GM12878 (cell line): ENCODE results near the gene MANBA. TPM values are rescaled to one million over a fixed set of nuclear protein-coding genes. Genes with fewer than 3 reads are reported as not detected.

Source experiments
- BACH1 ChIP-seq: fragments of 450-650 bp; IDR thresholded peaks from 2 replicates; pipeline ENCODE4 v1.6.1; 2017; ENCODE audit warnings: mild to moderate bottlenecking, borderline replicate concordance
- DPF2 ChIP-seq: fragments of 450-650 bp; IDR thresholded peaks from 2 replicates; pipeline ENCODE4 v1.6.1; 2017; ENCODE audit warnings: mild to moderate bottlenecking
- KDM1A ChIP-seq: fragments of 200-600 bp; sonication (generic); IDR thresholded peaks from 2 replicates; pipeline ENCODE4 v1.6.1; 2016; ENCODE audit warnings: borderline replicate concordance
- RUNX3 ChIP-seq: IDR thresholded peaks from 2 replicates; pipeline ENCODE4 v1.6.1; 2012; ENCODE audit warnings: low read length, inconsistent platforms
- polyA plus RNA-seq, 11 experiments: library from polyadenylated mRNA; depleted of rRNA in 4 of 11; unstranded in 6 of 11; stranded (reverse) in 5 of 11; fragments of >200 nt; fragmentation: Nextera tagmentation in 4 of 11; fragmentation: Illumina TruSeq in 1 of 11; extraction: Ambion mirVana in 4 of 11; extraction: Trizol in 1 of 11; gene quantifications; 1 replicate in 1 of 11; 2 replicates in 10 of 11; pipeline versions ENCODE4 v1.2.1 to v1.2.3, GENCODE V29; 2011 to 2016; ENCODE audit warnings: inconsistent platforms in 2 of 11, missing spikeins in 2 of 11, low read depth in 1 of 11
- total RNA-seq, 4 experiments: library from RNA; depleted of rRNA in 3 of 4; stranded (reverse); fragments of >200 nt in 3 of 4; fragmentation: Illumina TruSeq in 1 of 4; extraction: Trizol in 1 of 4; gene quantifications; 2 replicates each; pipeline versions ENCODE4 v1.2.1 to v1.2.3, GENCODE V29; 2013 to 2021
- TF ChIP-seq, protein P1 (sequence below): fragments of 450-650 bp; IDR thresholded peaks from 2 replicates; pipeline ENCODE4 v1.6.1; 2017; ENCODE audit warnings: mild to moderate bottlenecking, moderate library complexity
- TF ChIP-seq, protein P2 (sequence below): fragments of 450-650 bp; IDR thresholded peaks from 2 replicates; pipeline ENCODE4 v1.6.1; 2018; ENCODE audit warnings: mild to moderate bottlenecking, low read depth, moderate library complexity; ENCODE audit not compliant: partially characterized antibody

The MANBA gene
- total and polyA plus RNA-seq, 10 of the 15 experiments (the other 5 are each of a cell fraction or from before 2014, with no cell fraction given): 3.8 to 19.0 (median 12.5) TPM

DNA sequence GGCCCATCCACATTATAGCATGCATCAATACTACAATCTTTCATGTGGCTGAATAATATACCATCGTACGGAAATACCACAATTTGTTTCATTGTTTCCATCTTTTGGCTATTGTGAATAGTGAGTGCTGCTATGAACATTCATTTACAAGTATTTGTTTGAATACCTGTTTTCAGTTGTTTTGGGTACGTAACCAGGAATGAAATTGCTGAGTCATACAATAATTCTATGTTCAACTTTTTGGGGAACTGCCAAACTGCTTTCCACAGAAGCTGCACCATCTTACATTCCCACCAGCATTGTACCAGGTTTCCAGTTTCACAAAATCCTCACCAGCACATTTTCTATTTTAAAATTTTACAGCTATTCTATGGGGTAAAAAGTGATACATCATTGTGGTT is 28.5 kb upstream of the MANBA start (continued):
- TF ChIP-seq, protein P1, sequence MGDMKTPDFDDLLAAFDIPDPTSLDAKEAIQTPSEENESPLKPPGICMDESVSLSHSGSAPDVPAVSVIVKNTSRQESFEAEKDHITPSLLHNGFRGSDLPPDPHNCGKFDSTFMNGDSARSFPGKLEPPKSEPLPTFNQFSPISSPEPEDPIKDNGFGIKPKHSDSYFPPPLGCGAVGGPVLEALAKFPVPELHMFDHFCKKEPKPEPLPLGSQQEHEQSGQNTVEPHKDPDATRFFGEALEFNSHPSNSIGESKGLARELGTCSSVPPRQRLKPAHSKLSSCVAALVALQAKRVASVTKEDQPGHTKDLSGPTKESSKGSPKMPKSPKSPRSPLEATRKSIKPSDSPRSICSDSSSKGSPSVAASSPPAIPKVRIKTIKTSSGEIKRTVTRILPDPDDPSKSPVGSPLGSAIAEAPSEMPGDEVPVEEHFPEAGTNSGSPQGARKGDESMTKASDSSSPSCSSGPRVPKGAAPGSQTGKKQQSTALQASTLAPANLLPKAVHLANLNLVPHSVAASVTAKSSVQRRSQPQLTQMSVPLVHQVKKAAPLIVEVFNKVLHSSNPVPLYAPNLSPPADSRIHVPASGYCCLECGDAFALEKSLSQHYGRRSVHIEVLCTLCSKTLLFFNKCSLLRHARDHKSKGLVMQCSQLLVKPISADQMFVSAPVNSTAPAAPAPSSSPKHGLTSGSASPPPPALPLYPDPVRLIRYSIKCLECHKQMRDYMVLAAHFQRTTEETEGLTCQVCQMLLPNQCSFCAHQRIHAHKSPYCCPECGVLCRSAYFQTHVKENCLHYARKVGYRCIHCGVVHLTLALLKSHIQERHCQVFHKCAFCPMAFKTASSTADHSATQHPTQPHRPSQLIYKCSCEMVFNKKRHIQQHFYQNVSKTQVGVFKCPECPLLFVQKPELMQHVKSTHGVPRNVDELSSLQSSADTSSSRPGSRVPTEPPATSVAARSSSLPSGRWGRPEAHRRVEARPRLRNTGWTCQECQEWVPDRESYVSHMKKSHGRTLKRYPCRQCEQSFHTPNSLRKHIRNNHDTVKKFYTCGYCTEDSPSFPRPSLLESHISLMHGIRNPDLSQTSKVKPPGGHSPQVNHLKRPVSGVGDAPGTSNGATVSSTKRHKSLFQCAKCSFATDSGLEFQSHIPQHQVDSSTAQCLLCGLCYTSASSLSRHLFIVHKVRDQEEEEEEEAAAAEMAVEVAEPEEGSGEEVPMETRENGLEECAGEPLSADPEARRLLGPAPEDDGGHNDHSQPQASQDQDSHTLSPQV: no peak
- TF ChIP-seq RUNX3: 0 out of 2 replicates have a peak, but pooled peaks have one; percentile 11
- TF ChIP-seq DPF2: no peak
- no peak for TF ChIP-seq KDM1A
- TF ChIP-seq, protein P2, sequence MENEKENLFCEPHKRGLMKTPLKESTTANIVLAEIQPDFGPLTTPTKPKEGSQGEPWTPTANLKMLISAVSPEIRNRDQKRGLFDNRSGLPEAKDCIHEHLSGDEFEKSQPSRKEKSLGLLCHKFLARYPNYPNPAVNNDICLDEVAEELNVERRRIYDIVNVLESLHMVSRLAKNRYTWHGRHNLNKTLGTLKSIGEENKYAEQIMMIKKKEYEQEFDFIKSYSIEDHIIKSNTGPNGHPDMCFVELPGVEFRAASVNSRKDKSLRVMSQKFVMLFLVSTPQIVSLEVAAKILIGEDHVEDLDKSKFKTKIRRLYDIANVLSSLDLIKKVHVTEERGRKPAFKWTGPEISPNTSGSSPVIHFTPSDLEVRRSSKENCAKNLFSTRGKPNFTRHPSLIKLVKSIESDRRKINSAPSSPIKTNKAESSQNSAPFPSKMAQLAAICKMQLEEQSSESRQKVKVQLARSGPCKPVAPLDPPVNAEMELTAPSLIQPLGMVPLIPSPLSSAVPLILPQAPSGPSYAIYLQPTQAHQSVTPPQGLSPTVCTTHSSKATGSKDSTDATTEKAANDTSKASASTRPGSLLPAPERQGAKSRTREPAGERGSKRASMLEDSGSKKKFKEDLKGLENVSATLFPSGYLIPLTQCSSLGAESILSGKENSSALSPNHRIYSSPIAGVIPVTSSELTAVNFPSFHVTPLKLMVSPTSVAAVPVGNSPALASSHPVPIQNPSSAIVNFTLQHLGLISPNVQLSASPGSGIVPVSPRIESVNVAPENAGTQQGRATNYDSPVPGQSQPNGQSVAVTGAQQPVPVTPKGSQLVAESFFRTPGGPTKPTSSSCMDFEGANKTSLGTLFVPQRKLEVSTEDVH: no peak
- peak; percentile 94 for TF ChIP-seq BACH1
